Measurements from ENCODE around the gene CAMK2A. TPM values are rescaled to one million over a fixed set of nuclear protein-coding genes. Genes with fewer than 3 reads are reported as not detected.

The CAMK2A gene
- total RNA-seq, 6 donors from 2014 or later: 0.29 to 2.4 (median 1.8) TPM; not detected in 1

GRCh38 chr5:150221471-150221870 lies 68.1 kb downstream of the CAMK2A start:
- Histone ChIP-seq H3K9me3 (no peaks in the 10 kb centered on the region), H3K4me3 (no peak overlapping the region), H3K27me3 (no peaks in the 10 kb centered on the region), H3K36me3 (no peaks in the 10 kb centered on the region), H3K27ac (no peak overlapping the region), H3K4me1 (peaks cover 0 to 4% (median 0%) of the 10 kb centered on the region in 4 donors)
- DNase-seq: no peak
- TF ChIP-seq POLR2AphosphoS5 (IDR thresholded peaks at IDR 0.05) (no peak), EP300 (IDR thresholded peaks at IDR 0.05) (no peak), CTCF (IDR thresholded peaks at IDR 0.05) (no peak), POLR2A (IDR thresholded peaks at IDR 0.05) (no peak)
- no peak for ATAC-seq (ENCODE audit: low FRiP score in 2 of 2)
- 71 to 85% methylated on average over 5 of the region's 5 CpGs for WGBS, 2 donors

DNA sequence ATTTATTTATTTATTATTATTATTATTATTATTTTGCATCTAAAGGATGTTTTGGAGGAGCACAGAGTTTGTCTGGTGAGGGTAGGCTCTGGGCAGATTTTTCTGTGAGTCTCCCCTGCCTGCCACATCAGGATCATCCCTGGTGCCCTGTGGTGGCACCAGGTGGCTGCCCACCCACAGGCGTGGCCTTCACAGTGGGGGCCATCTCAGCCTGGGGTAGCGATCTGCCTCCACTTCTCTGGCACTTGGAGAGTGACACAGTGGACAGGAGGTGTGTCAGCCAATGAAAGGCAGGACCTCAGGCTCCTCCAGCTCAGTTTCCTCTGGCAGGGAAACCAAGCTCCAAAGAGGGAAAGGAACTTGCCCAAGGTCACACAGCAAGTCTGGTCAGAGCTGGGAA lies 69.7 kb downstream of the CAMK2A start:
- Histone ChIP-seq H3K27ac (no peak overlapping the region), H3K9me3 (no peaks in the 10 kb centered on the region), H3K4me3 (no peak overlapping the region), H3K4me1 (peaks cover 0 to 4% (median 0%) of the 10 kb centered on the region in 4 donors), H3K36me3 (no peaks in the 10 kb centered on the region), H3K27me3 (no peaks in the 10 kb centered on the region)
- ATAC-seq (ENCODE audit: low FRiP score in 2 of 2): no peak
- WGBS, 2 donors: 56 to 94% methylated on average over 2 of the region's 2 CpGs
- peak in 1 of 2 donors; percentile 33 for DNase-seq
- no peak for TF ChIP-seq POLR2A (IDR thresholded peaks at IDR 0.05)
- TF ChIP-seq POLR2AphosphoS5 (IDR thresholded peaks at IDR 0.05): no peak
- no peak for TF ChIP-seq CTCF (IDR thresholded peaks at IDR 0.05)
- no peak for TF ChIP-seq EP300 (IDR thresholded peaks at IDR 0.05)

- Histone ChIP-seq H3K9me3 (no peaks in the 10 kb centered on the region), H3K4me1 (peaks cover 0 to 4% (median 0%) of the 10 kb centered on the region in 4 donors), H3K27ac (no peak overlapping the region), H3K36me3 (no peaks in the 10 kb centered on the region), H3K4me3 (no peak overlapping the region), H3K27me3 (no peaks in the 10 kb centered on the region)
- no peak for TF ChIP-seq POLR2AphosphoS5 (IDR thresholded peaks at IDR 0.05)
- no peak for TF ChIP-seq EP300 (IDR thresholded peaks at IDR 0.05)
- no peak for TF ChIP-seq CTCF (IDR thresholded peaks at IDR 0.05)
- no peak for DNase-seq
- ATAC-seq (ENCODE audit: low FRiP score in 2 of 2): no peak
Observed at GRCh38 chr5:150219142-150219541, 70.4 kb downstream of the CAMK2A start.

- Histone ChIP-seq H3K4me3 (no peak overlapping the region), H3K27me3 (no peaks in the 10 kb centered on the region), H3K4me1 (peaks cover 0 to 4% (median 0%) of the 10 kb centered on the region in 4 donors), H3K9me3 (no peaks in the 10 kb centered on the region), H3K36me3 (no peaks in the 10 kb centered on the region), H3K27ac (no peak overlapping the region)
- WGBS, 2 donors: 62 to 77% methylated on average over 2 to 4 of the region's 5 CpGs
- no peak for TF ChIP-seq POLR2AphosphoS5 (IDR thresholded peaks at IDR 0.05)
- ATAC-seq (ENCODE audit: low FRiP score in 2 of 2) (no peak), DNase-seq (no peak)
Observed at GRCh38 chr5:150218693-150219035, 70.9 kb downstream of the CAMK2A start.

GRCh38 chr5:150217873-150218692 lies 71.5 kb downstream of the CAMK2A start:
- H3K36me3 ChIP-seq: no peaks in the 10 kb centered on the region
- ATAC-seq (ENCODE audit: low FRiP score in 2 of 2) (peak; percentile 82 to 86), DNase-seq (peak in 1 of 2 donors; percentile 80)
- no peak overlapping the region for H3K4me3 ChIP-seq
- H3K27ac ChIP-seq: no peak overlapping the region
- TF ChIP-seq POLR2A (IDR thresholded peaks at IDR 0.05) (no peak), CTCF (IDR thresholded peaks at IDR 0.05) (peak; percentile 78 to 93 (median 90))
- WGBS, 2 donors: 32 to 38% methylated on average over 9 to 10 of the region's 10 CpGs
- peaks cover 0 to 4% (median 0%) of the 10 kb centered on the region in 4 donors for H3K4me1 ChIP-seq
- no peaks in the 10 kb centered on the region for H3K27me3 ChIP-seq
- H3K9me3 ChIP-seq: no peaks in the 10 kb centered on the region

Data from upper lobe of left lung (tissue), 6 donors.